Thoracic aorta (tissue), 2 donors: ENCODE results near the gene QRICH2. TPM values are rescaled to one million over a fixed set of nuclear protein-coding genes. Genes with fewer than 3 reads are reported as not detected.
"Not testable (repeated sequence)": the region's sequence is repeated elsewhere in the genome, so short reads cannot be mapped to it uniquely, and the experiment has no call there.

Experiments used
- ATAC-seq: fragments of 150-250 bp; one replicate; pipeline ENCODE4 v1.8.0; 2017; ENCODE audit warnings: low read depth; ENCODE audit not compliant: insufficient number of reproducible peaks, low FRiP score
- DNase-seq: peaks from one replicate; pipeline ENCODE4 v3.0.0-alpha.2; 2020; ENCODE audit warnings: low spot score
- H3K27ac ChIP-seq, 2 donors: fragments of 200-600 bp; sonication (generic); 1 replicate in 1 of 2; 2 replicates in 1 of 2; pipeline ENCODE4 v1.5.1; 2016; ENCODE audit warnings: mild to moderate bottlenecking in 2 of 2, moderate library complexity in 2 of 2
- H3K27me3 ChIP-seq: fragments of 200-600 bp; sonication (generic); replicated peaks from 2 replicates; pipeline ENCODE4 v1.6.0; 2016; ENCODE audit warnings: mild to moderate bottlenecking; ENCODE audit not compliant: insufficient read depth
- H3K36me3 ChIP-seq: fragments of 200-600 bp; sonication (generic); one replicate; pipeline ENCODE4 v1.5.1; 2016
- H3K4me1 ChIP-seq, 2 donors: fragments of 200-600 bp; sonication (generic); 1 replicate in 1 of 2; 2 replicates in 1 of 2; pipeline versions ENCODE4 v1.5.1 to v1.6.0; 2016; ENCODE audit warnings: low read depth in 2 of 2, mild to moderate bottlenecking in 1 of 2; ENCODE audit not compliant: control insufficient read depth in 1 of 2
- H3K4me3 ChIP-seq: fragments of 200-600 bp; sonication (generic); 2 replicates; pipeline ENCODE4 v1.5.1; 2016; ENCODE audit warnings: mild to moderate bottlenecking
- H3K9me3 ChIP-seq: fragments of 200-600 bp; sonication (generic); 2 replicates; pipeline ENCODE4 v1.5.1; 2016
- total RNA-seq, 2 donors: library from RNA; depleted of rRNA; stranded (reverse); fragments of >200 nt; gene quantifications; one replicate each; pipeline versions ENCODE4 v1.1.0 to v1.2.3, GENCODE V29; 2016
- TF ChIP-seq, protein P1 (sequence below): fragments of 200-600 bp; sonication (generic); IDR thresholded peaks from one replicate; pipeline ENCODE4 v1.5.1; 2019; ENCODE audit warnings: antibody characterized with exemption

The QRICH2 gene
- total RNA-seq, 2 donors from 2014 or later: 6.1 to 6.9 TPM

DNA sequence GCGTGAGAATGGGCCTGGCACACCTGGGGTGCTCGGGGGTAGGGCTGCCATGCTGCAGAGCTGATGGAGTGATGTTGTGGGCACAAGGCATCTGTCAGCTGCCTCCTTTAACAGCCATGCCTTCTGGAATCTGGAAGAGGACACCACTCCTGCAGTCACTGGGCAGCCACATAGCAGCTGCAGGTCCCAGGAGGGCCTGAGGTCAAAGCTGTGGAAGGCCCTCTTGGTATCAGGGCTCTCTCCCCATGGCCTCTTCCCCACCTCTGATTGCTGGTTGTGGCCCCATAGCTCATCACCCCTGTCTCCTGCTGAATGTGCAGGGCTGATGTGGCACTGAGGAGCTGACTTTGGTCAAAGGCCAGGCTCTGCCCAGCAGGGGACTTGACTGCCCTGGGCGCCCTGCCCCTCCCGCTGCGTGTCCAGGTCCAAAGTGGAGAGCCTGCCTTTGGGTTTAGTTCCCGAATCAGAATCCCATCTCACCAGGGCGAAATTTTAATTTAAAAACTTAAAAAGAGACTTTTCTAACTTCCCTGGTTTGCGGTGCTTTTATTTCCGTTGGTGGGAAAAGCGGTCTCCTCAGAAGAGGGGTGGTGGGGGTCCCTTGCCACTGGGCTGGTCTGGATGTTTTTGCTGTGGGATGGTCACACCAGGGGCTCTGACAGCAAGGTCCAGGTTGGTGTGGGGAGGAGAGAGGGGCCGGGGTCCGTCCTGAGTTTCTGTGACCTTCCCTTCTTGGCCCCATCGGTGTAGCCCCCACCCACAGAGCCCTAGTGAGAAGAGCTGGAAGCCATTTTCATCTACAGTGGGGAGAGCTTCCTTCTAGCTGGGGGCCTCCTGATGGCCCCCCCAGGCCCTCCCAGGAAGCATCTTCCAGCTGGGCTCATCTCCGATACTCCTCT is 37.1 kb downstream of the QRICH2 start:
- TF ChIP-seq, protein P1, sequence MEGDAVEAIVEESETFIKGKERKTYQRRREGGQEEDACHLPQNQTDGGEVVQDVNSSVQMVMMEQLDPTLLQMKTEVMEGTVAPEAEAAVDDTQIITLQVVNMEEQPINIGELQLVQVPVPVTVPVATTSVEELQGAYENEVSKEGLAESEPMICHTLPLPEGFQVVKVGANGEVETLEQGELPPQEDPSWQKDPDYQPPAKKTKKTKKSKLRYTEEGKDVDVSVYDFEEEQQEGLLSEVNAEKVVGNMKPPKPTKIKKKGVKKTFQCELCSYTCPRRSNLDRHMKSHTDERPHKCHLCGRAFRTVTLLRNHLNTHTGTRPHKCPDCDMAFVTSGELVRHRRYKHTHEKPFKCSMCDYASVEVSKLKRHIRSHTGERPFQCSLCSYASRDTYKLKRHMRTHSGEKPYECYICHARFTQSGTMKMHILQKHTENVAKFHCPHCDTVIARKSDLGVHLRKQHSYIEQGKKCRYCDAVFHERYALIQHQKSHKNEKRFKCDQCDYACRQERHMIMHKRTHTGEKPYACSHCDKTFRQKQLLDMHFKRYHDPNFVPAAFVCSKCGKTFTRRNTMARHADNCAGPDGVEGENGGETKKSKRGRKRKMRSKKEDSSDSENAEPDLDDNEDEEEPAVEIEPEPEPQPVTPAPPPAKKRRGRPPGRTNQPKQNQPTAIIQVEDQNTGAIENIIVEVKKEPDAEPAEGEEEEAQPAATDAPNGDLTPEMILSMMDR: no peak
- Histone ChIP-seq H3K9me3 (no peaks in the 10 kb centered on the region), H3K27ac (no peak overlapping the region), H3K4me3 (peak overlapping the region; percentile 60), H3K27me3 (no peaks in the 10 kb centered on the region), H3K36me3 (peaks cover 4% of the 10 kb centered on the region), H3K4me1 (peaks cover 38 to 47% of the 10 kb centered on the region in 2 donors)
- DNase-seq (no peak), ATAC-seq (no peak)

DNA sequence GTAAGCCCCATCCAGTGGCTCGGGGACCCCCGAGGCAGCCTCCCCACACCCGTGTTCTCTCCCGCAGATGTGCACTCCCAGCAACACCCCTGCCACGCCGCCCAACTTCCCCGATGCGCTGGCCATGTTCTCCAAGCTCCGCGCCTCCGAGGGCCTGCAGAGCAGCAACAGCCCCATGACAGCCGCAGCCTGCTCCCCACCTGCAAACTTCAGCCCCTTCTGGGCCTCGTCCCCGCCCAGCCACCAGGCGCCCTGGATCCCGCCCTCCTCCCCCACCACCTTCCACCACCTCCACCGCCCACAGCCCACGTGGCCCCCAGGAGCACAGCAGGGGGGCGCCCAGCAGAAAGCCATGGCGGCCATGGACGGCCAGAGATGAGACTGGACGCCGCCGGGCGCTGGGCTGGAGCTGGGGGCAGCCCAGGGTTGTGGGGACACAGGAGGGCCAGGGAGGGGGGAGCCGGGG is 37.9 kb downstream of the QRICH2 start:
- TF ChIP-seq, protein P1: no peak
- ATAC-seq (no peak), DNase-seq (no peak)
- H3K9me3 ChIP-seq: no peaks in the 10 kb centered on the region
- no peak overlapping the region for H3K27ac ChIP-seq
- H3K4me3 ChIP-seq: no peak overlapping the region
- H3K4me1 ChIP-seq: peaks cover 38 to 47% of the 10 kb centered on the region in 2 donors
- no peaks in the 10 kb centered on the region for H3K27me3 ChIP-seq
- H3K36me3 ChIP-seq: peaks cover 4% of the 10 kb centered on the region

DNA sequence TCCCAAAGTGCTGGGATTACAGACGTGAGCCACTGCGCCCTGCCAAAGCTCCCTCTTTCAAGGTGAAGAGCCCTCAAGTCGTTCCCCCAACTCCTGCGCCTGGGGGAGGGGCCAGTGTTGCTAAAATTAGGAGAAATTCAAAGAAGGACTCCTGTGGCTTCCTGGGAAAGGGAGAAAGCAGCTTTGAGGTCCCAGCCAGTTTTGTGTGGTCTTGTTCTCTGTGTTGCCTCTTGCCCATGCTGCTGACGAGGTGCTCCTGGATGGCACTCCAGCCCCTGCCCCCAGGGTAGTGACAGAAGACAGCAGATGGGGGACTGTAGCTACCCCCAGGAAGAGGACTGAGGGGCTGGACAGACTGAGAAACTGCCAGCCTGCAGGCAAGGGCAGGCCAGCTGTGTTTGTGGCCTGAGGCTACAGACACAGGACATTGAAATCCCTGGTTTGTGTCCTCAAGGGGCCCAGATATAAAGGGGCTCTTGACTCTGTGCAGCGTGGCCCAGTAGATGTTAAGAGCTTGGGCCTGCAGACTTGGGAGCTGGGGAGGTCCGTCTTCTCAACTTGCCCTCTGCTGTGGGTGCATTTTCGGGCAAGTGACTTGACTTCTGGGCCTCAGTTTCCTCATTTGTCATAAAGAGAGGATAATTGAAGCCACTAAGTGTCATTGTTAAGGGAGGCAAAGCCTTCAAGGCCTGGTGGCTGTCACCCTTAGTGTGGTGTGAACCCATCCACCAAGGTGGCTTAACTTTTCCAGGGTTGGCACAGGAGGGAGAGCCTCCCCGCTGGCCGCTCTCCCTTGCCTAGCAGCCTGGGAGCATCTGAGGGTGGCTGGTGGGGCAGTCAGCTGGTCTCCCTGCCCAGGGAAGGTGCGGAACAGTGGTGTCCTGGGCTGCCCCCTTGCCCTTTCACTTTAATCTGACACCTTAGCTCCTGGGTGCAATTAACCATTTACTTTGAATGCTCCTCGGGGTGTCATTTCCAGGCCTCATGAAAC is 38.8 kb downstream of the QRICH2 start:
- DNase-seq (no peak), ATAC-seq (no peak)
- Histone ChIP-seq H3K9me3 (no peaks in the 10 kb centered on the region), H3K4me1 (peaks cover 40 to 50% of the 10 kb centered on the region in 2 donors), H3K27me3 (no peaks in the 10 kb centered on the region), H3K36me3 (peaks cover 4% of the 10 kb centered on the region), H3K4me3 (peak overlapping the region; percentile 26), H3K27ac (peak overlapping the region in 1 of 2 donors; percentile 18)
- TF ChIP-seq, protein P1: no peak

DNA sequence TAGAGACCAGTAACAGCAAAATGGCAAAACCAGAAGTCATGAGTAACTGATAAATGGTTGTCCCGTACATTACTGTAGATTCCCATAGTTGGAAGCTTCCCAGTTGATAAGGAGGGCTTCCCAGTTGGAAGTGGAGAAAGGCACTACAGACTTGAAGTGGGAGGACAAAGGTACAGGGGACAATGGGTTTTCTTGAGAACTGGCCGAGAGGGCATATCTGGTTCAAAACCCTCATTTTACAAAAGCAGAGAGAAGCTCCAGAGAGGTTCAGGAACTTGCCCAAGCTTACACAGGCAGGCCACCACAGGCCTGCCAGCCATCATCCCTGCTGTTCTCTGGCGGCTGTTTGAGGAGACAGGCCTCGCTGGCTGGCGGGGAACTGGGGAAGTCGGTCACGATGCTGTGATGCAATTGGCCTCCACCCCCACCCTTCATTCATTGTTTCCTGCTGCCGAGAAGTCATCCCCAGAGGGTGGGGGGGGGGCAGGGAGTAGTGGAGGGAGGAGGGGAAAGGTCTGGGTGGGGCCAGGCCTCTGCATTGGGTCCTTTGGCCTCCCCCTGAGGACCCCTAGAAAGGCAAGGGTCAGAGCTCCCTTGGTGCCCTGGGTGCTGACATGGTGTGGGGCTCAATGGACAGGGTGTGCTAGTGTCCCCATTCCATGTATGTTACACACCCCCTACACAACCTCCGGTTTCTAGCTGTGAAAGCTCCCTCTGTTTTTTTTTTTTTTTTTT is 39.9 kb downstream of the QRICH2 start:
- Histone ChIP-seq H3K27ac (peak overlapping the region in 1 of 2 donors; percentile 18), H3K36me3 (peaks cover 4% of the 10 kb centered on the region), H3K4me3 (peak overlapping the region; percentile 26), H3K9me3 (no peaks in the 10 kb centered on the region), H3K27me3 (no peaks in the 10 kb centered on the region), H3K4me1 (peaks cover 42 to 61% of the 10 kb centered on the region in 2 donors)
- DNase-seq: no peak
- ATAC-seq: no peak
- TF ChIP-seq, protein P1: no peak

DNA sequence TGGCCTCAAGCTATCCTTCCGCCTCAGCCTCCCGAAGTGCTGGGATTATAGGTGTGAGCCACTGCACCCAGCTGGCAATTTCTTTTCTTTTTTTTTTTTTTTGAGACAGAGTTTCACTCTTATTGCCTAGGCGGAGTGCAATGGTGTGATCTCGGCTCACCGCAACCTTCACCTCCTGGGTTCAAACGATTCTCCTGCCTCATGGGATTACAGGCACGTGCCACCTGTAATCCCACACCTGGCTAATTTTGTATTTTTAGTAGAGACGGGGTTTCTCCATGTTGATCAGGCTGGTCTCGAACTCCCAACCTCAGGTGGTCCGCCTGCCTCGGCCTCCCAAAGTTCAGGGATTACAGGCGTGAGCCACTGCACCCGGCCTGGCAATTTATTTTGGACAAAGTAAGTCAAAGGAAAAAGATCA is 40.5 kb downstream of the QRICH2 start:
- not testable (repeated sequence) for H3K27me3 ChIP-seq, H3K9me3 ChIP-seq, DNase-seq, ATAC-seq, H3K36me3 ChIP-seq
- H3K27ac ChIP-seq: peak overlapping the region in 1 of 2 donors; percentile 18
- peak overlapping the region; percentile 5 for H3K4me3 ChIP-seq
- H3K4me1 ChIP-seq: peaks cover 42 to 61% of the 10 kb centered on the region in 2 donors
